Measurements from ENCODE around the gene USH2A. TPM values are rescaled to one million over a fixed set of nuclear protein-coding genes. Genes with fewer than 3 reads are reported as not detected.
A peak's percentile ranks its signal among the peaks of the same experiment; 100 is the strongest.

The USH2A gene
- total RNA-seq, 6 donors from 2014 or later = under 0.01 to 0.11 TPM; not detected in 4

DNA sequence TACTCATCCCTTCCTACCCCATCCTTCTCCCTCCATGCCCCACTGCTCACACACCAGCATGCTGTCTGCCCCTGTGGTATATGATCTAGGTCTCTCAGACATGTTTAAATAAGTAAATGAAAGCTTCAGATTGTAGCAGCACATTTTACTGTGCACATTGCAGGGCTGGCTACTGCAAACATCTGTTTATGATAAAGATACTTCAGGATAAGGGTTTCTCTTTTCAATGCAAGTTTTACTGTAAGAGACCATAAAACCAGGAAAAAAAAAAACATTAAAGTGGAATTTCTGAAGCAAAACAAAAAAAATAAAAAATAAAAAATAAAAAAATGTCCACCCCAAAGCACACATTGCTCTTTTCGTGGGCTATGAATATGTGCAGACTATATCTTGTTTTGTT is 184.4 kb downstream of the USH2A start:
- no peak for ATAC-seq (ENCODE audit: low FRiP score in 2 of 2)

DNA sequence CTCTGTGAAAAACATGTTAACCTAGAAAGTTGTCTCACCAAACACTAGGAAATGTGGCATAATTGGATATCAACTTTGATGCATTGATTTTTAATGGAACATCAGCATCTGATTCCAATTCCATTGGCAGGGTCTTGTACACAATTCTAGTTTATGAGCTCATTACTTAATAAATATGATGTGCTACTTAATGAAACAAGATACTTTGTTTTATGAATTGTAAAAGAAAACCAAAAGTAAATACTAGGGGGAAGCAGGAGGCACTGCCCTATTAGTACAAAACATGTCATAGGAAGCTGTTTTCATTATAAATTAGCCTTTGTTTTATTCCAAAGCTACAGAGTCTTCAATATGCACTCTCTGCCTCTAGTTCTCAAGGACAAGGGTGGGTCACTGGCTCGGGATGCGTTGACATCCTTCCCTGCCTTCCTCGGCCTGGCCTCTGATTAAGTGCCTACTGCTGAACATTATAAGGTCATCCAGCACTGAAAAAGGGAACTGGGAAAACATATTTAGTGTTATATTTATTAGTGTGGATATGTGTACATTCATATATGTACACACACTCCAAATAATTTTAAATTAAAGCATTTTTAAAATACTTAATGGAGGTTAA is 185.2 kb downstream of the USH2A start:
- Histone ChIP-seq H3K4me3 (no peak overlapping the region), H3K36me3 (no peaks in the 10 kb centered on the region), H3K27ac (no peak overlapping the region), H3K4me1 (no peaks in the 10 kb centered on the region), H3K9me3 (no peaks in the 10 kb centered on the region), H3K27me3 (no peaks in the 10 kb centered on the region)
- WGBS, 2 donors = 38 to 45% methylated on average over 3 of the region's 3 CpGs
- DNase-seq (no peak), ATAC-seq (ENCODE audit: low FRiP score in 2 of 2) (no peak)
- TF ChIP-seq POLR2A (IDR thresholded peaks at IDR 0.05) (no peak), POLR2AphosphoS5 (IDR thresholded peaks at IDR 0.05) (no peak), EP300 (IDR thresholded peaks at IDR 0.05) (no peak)
- TF ChIP-seq, protein P1, sequence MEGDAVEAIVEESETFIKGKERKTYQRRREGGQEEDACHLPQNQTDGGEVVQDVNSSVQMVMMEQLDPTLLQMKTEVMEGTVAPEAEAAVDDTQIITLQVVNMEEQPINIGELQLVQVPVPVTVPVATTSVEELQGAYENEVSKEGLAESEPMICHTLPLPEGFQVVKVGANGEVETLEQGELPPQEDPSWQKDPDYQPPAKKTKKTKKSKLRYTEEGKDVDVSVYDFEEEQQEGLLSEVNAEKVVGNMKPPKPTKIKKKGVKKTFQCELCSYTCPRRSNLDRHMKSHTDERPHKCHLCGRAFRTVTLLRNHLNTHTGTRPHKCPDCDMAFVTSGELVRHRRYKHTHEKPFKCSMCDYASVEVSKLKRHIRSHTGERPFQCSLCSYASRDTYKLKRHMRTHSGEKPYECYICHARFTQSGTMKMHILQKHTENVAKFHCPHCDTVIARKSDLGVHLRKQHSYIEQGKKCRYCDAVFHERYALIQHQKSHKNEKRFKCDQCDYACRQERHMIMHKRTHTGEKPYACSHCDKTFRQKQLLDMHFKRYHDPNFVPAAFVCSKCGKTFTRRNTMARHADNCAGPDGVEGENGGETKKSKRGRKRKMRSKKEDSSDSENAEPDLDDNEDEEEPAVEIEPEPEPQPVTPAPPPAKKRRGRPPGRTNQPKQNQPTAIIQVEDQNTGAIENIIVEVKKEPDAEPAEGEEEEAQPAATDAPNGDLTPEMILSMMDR (IDR thresholded peaks at IDR 0.05) = no peak

More for the DNA sequence above, 184.4 kb downstream of the USH2A start:
- Histone ChIP-seq H3K36me3 (no peaks in the 10 kb centered on the region), H3K9me3 (no peaks in the 10 kb centered on the region), H3K4me1 (no peaks in the 10 kb centered on the region), H3K4me3 (no peak overlapping the region), H3K27me3 (no peaks in the 10 kb centered on the region), H3K27ac (no peak overlapping the region)
- WGBS, 2 donors = 71 to 78% methylated on average over 1 of the region's 1 CpG
- DNase-seq = no peak
- TF ChIP-seq, protein P1 (IDR thresholded peaks at IDR 0.05) = no peak
- no peak for TF ChIP-seq POLR2AphosphoS5 (IDR thresholded peaks at IDR 0.05)
- no peak for TF ChIP-seq EP300 (IDR thresholded peaks at IDR 0.05)

DNA sequence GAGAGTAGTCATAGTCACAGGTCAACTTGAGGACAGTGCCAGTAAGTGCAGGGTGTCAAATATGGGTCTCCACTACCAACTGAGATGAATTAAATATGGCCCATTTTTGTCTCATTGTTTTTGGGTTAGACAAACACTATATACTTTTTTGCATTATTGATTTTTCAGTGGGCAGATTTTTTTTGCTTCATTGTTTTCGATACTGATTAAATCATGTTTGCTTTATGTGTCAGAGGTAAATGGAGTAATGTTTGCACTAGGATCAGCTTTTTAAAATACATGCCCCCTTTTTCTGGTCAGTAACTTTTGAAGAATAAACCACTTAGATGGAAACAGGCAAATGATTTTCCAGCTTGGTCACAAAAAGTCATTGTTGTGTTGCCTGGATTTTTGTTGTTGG is 199.0 kb downstream of the USH2A start:
- Histone ChIP-seq H3K36me3 (no peaks in the 10 kb centered on the region), H3K27ac (no peak overlapping the region), H3K27me3 (no peaks in the 10 kb centered on the region), H3K9me3 (no peaks in the 10 kb centered on the region), H3K4me3 (no peak overlapping the region), H3K4me1 (no peaks in the 10 kb centered on the region)
- no peak for TF ChIP-seq POLR2A (IDR thresholded peaks at IDR 0.05)
- no peak for TF ChIP-seq POLR2AphosphoS5 (IDR thresholded peaks at IDR 0.05)
- no peak for TF ChIP-seq EP300 (IDR thresholded peaks at IDR 0.05)
- TF ChIP-seq, protein P1 (IDR thresholded peaks at IDR 0.05) = no peak
- ATAC-seq (ENCODE audit: low FRiP score in 2 of 2) (no peak), DNase-seq (no peak)
- 85 to 92% methylated on average over 1 of the region's 1 CpG for WGBS, 2 donors

DNA sequence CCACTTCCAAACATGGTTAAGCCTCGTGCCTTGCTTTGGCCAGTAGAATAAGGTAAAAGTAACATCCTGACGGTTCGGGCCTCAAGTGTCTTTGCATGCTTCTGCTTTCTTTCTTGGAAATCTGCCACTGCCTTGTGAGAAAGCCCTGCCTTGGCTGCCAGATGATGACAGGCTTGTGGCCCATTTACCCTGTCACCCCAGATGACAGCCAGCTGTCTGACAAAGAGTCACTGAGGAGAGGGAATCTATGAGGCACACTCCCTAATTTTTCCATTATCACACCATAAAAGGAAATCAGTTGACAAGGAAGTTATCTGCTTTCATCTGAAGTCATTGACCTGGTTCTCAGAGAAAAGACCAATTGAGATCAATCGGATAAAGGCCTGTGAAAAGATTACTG is 199.8 kb downstream of the USH2A start:
- Histone ChIP-seq H3K27me3 (no peaks in the 10 kb centered on the region), H3K36me3 (no peaks in the 10 kb centered on the region), H3K9me3 (no peaks in the 10 kb centered on the region), H3K27ac (no peak overlapping the region), H3K4me3 (no peak overlapping the region), H3K4me1 (no peaks in the 10 kb centered on the region)
- TF ChIP-seq, protein P1 (IDR thresholded peaks at IDR 0.05) = no peak
- DNase-seq = no peak
- peak in 1 of 2 donors; percentile 22 for ATAC-seq (ENCODE audit: low FRiP score in 2 of 2)
- WGBS, 2 donors = 41 to 47% methylated on average over 4 of the region's 4 CpGs

DNA sequence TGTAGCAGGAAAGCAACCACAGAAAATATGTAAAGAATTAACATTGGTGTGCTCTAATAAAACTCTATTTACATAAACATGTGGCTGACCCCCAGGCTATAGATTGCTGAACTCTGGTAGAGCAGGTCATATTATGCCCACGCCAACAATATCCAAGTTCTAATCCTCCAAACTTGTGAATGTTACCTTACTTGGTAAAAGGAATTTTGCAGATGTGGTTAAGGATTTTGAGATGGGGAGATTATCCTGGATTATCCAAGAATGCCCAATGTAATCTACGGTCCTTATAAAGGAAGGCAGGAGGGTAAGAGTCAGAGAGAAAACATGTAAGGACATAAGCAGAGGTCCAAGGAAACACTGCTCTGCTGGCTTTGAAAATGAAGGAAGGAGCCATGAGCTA is 201.0 kb downstream of the USH2A start:
- TF ChIP-seq, protein P1 (IDR thresholded peaks at IDR 0.05) = no peak
- no peak for TF ChIP-seq POLR2AphosphoS5 (IDR thresholded peaks at IDR 0.05)
- no peaks in the 10 kb centered on the region for H3K27me3 ChIP-seq
- H3K9me3 ChIP-seq = no peaks in the 10 kb centered on the region
- H3K4me3 ChIP-seq = no peak overlapping the region
- 75 to 92% methylated on average over 2 of the region's 2 CpGs for WGBS, 2 donors
- no peaks in the 10 kb centered on the region for H3K36me3 ChIP-seq
- no peak overlapping the region for H3K27ac ChIP-seq
- no peak for DNase-seq
- ATAC-seq (ENCODE audit: low FRiP score in 2 of 2) = no peak
- H3K4me1 ChIP-seq = no peaks in the 10 kb centered on the region
